ENCODE results near the gene TMEM74B. TPM values are rescaled to one million over a fixed set of nuclear protein-coding genes. Genes with fewer than 3 reads are reported as not detected.

TMEM74B gene
- total and polyA plus RNA-seq, 2 donors (not counting 1 experiment from before 2014, with no cell fraction given): 0.42 to 1.4 TPM

DNA sequence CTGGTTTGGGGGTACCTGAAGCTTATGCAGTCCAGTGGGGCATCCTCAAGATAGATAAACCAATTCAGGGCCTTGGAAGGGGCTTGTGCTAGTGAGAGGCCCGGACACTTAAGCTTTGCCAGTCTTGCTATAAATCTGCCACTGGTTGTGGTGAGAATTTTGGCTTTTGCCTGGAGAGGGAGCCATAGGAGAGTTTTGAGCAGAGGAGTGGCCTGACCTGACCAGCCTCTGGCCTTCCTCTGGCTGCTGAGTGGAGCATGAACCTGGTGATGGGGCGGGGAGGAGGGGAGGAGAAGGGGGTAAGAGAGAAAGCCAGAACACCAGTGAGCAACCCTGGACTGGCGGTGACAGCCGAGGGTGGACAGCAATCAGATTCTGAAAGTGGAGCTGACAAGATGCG lies 7.1 kb downstream of the TMEM74B start:
- 91% methylated on average over 4 of the region's 5 CpGs for WGBS (ENCODE audit: insufficient coverage)
- DNase-seq: no peak
- Mint-ChIP-seq H3K4me1 (no peaks in the 10 kb centered on the region), H3K27ac (no peak overlapping the region), H3K27me3 (peaks cover 4% of the 10 kb centered on the region), H3K4me3 (no peak overlapping the region), H3K9me3 (ENCODE audit: insufficient read depth) (no peaks in the 10 kb centered on the region)
- TF ChIP-seq, protein P1, sequence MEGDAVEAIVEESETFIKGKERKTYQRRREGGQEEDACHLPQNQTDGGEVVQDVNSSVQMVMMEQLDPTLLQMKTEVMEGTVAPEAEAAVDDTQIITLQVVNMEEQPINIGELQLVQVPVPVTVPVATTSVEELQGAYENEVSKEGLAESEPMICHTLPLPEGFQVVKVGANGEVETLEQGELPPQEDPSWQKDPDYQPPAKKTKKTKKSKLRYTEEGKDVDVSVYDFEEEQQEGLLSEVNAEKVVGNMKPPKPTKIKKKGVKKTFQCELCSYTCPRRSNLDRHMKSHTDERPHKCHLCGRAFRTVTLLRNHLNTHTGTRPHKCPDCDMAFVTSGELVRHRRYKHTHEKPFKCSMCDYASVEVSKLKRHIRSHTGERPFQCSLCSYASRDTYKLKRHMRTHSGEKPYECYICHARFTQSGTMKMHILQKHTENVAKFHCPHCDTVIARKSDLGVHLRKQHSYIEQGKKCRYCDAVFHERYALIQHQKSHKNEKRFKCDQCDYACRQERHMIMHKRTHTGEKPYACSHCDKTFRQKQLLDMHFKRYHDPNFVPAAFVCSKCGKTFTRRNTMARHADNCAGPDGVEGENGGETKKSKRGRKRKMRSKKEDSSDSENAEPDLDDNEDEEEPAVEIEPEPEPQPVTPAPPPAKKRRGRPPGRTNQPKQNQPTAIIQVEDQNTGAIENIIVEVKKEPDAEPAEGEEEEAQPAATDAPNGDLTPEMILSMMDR (IDR thresholded peaks at IDR 0.05): no peak
- no peak for TF ChIP-seq EZH2 (IDR thresholded peaks at IDR 0.05; ENCODE audit: borderline replicate concordance, insufficient read depth, low read depth, low read length, poor library complexity, severe bottlenecking)
- H3K9me3 ChIP-seq (ENCODE audit: control extremely low read depth in 1 of 3, control insufficient read depth in 2 of 3, insufficient read depth in 1 of 3, low read length in 2 of 3): no peaks in the 10 kb centered on the region
- H3K36me3 ChIP-seq (replicated peaks in 1 of 2; ENCODE audit: control extremely low read depth in 1 of 2, control insufficient read depth in 1 of 2, extremely low read depth in 1 of 2, insufficient read depth in 2 of 2, low read length in 1 of 2): peaks cover 0 to 12% of the 10 kb centered on the region in 2 experiments
- no peak overlapping the region for H3K4me3 ChIP-seq (ENCODE audit: control extremely low read depth in 1 of 5, extremely low read depth in 1 of 5, insufficient read depth in 1 of 5, low read depth in 2 of 5, low read length in 4 of 5)
- H3K4me1 ChIP-seq (ENCODE audit: control insufficient read depth in 2 of 2, insufficient read depth in 2 of 2, low read length in 2 of 2): no peaks in the 10 kb centered on the region
- no peak overlapping the region for H3K9ac ChIP-seq (ENCODE audit: low read length)
- intact Hi-C loops (cut with micrococcal nuclease): no loop called here
- peaks cover 0 to 3% (median 0%) of the 10 kb centered on the region in 4 experiments for H3K27me3 ChIP-seq (replicated peaks in 1 of 4; ENCODE audit: control extremely low read depth in 1 of 4, control insufficient read depth in 3 of 4, insufficient read depth in 4 of 4, low read length in 3 of 4)
- H3K4me2 ChIP-seq (replicated peaks; ENCODE audit: low read depth, low read length, poor library complexity, severe bottlenecking): no peak overlapping the region
- H2AFZ ChIP-seq (ENCODE audit: insufficient read depth, low read depth, low read length, poor library complexity, severe bottlenecking): no peak overlapping the region
- ATAC-seq (ENCODE audit: low read depth): no peak
- ChIA-PET CTCF (no interaction called here), POLR2A (no interaction called here)
- no peaks in the 10 kb centered on the region for H4K20me1 ChIP-seq (ENCODE audit: control insufficient read depth, insufficient read depth, low read length, poor library complexity, severe bottlenecking)
- no peaks in the 10 kb centered on the region for H3K79me2 ChIP-seq (ENCODE audit: control insufficient read depth, insufficient read depth, low read length)
- H3K27ac ChIP-seq (ENCODE audit: low read length in 2 of 2): no peak overlapping the region

DNA sequence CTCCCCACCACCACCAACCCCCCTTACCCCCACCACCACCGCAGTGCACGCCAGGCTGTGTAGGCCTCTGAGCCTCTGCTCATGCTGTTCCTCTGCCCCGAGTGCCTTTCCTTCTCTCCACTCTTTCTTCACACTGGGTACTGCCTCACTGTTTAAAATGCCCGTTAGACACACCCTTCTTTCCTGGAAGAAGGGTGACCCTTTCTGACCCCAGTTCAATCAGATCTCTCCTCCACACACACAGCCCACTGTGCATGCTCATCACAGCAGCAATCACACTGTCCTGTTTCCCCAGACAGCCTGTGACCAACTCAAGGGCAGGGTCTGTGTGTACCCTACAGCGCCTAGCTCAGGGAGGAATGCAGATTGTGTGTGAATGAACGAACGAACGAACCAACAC lies 10.0 kb downstream of the TMEM74B start:
- intact Hi-C loops (cut with micrococcal nuclease): no loop called here
- DNase-seq (no peak), ATAC-seq (ENCODE audit: low read depth) (no peak)
- no peaks in the 10 kb centered on the region for H3K27me3 ChIP-seq (replicated peaks in 1 of 4; ENCODE audit: control extremely low read depth in 1 of 4, control insufficient read depth in 3 of 4, insufficient read depth in 4 of 4, low read length in 3 of 4)
- H3K27ac Mint-ChIP-seq: no peak overlapping the region
- no peaks in the 10 kb centered on the region for H3K4me1 ChIP-seq (ENCODE audit: control insufficient read depth in 2 of 2, insufficient read depth in 2 of 2, low read length in 2 of 2)
- H3K4me1 Mint-ChIP-seq: no peaks in the 10 kb centered on the region
- 100% methylated on average over 4 of the region's 8 CpGs for WGBS (ENCODE audit: insufficient coverage)
- H3K9ac ChIP-seq (ENCODE audit: low read length): no peak overlapping the region
- no peak overlapping the region for H2AFZ ChIP-seq (ENCODE audit: insufficient read depth, low read depth, low read length, poor library complexity, severe bottlenecking)
- ChIA-PET CTCF (no interaction called here), POLR2A (no interaction called here)
- H3K79me2 ChIP-seq (ENCODE audit: control insufficient read depth, insufficient read depth, low read length): no peaks in the 10 kb centered on the region
- no peak overlapping the region for H3K4me2 ChIP-seq (replicated peaks; ENCODE audit: low read depth, low read length, poor library complexity, severe bottlenecking)
- H3K27me3 Mint-ChIP-seq: no peaks in the 10 kb centered on the region
- H3K27ac ChIP-seq (ENCODE audit: low read length in 2 of 2): no peak overlapping the region
- H3K9me3 ChIP-seq (ENCODE audit: control extremely low read depth in 1 of 3, control insufficient read depth in 2 of 3, insufficient read depth in 1 of 3, low read length in 2 of 3): no peaks in the 10 kb centered on the region
- H3K9me3 Mint-ChIP-seq (ENCODE audit: insufficient read depth): no peaks in the 10 kb centered on the region
- TF ChIP-seq, protein P1 (IDR thresholded peaks at IDR 0.05): no peak
- no peak for TF ChIP-seq EZH2 (IDR thresholded peaks at IDR 0.05; ENCODE audit: borderline replicate concordance, insufficient read depth, low read depth, low read length, poor library complexity, severe bottlenecking)
- peaks cover 1 to 38% of the 10 kb centered on the region in 2 experiments for H3K36me3 ChIP-seq (replicated peaks in 1 of 2; ENCODE audit: control extremely low read depth in 1 of 2, control insufficient read depth in 1 of 2, extremely low read depth in 1 of 2, insufficient read depth in 2 of 2, low read length in 1 of 2)
- no peaks in the 10 kb centered on the region for H4K20me1 ChIP-seq (ENCODE audit: control insufficient read depth, insufficient read depth, low read length, poor library complexity, severe bottlenecking)
- no peak overlapping the region for H3K4me3 Mint-ChIP-seq
- no peak overlapping the region for H3K4me3 ChIP-seq (ENCODE audit: control extremely low read depth in 1 of 5, extremely low read depth in 1 of 5, insufficient read depth in 1 of 5, low read depth in 2 of 5, low read length in 4 of 5)
